Stimulated activated CD8-positive, alpha-beta memory T cell treated with anti-CD3 and anti-CD28 coated beads, Interleukin-15, amount 100 ng/mL, for 4 hours (primary cell): ENCODE data around the gene ATF7.
A peak's percentile ranks its signal among the peaks of the same experiment; 100 is the strongest.
"Not testable (repeated sequence)": the region's sequence is repeated elsewhere in the genome, so short reads cannot be mapped to it uniquely, and the experiment has no call there.

Experiments used
- DNase-seq, 2 donors: peaks; one replicate each; pipeline ENCODE4 v3.0.0-alpha.2; 2020; ENCODE audit warnings: low read depth in 2 of 2

ATF7 gene

DNA sequence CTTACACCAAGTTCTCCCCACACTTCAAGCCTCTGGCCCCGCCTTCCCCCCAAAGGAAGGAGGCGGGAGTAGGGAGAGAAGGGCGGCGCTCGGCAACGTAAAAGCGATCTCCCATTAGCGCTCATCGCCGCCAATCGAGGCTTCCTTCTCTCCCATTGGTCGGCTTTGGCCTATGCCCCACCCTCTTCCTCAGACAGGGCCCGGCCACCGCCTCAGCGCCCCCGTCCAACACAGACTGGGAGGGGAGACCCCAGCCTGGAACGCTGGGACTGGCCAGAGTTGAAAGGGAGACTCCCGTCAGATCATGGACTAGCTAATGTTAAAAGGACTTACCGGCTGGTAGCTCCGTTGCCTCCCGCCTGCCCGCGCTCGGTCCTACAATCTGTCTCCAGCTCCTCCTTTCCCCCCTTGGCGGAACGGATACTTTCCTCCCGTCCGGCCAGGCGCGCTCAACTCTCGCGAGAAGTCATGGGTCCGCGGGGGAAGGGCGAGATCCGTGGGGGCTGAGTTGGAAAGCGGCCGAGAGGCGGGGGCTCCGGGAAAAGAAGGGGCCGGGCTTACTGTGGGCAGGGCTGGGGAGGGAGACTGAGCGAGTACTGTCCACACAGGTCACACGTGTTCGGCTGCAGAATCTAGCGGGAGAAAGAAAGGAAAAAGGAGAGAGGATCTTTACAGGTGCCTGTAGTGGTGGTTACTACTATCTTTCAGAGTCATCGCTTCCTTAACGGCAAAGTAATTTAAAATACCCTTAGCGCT, at the start of gene ATF7:
Gene ATF7 (minus strand): TSS at position 437 of the 756 bp plus-strand sequence. CDS start 25,382 bp downstream, outside the sequence.
- peak; percentile 96 to 97 for DNase-seq

DNA sequence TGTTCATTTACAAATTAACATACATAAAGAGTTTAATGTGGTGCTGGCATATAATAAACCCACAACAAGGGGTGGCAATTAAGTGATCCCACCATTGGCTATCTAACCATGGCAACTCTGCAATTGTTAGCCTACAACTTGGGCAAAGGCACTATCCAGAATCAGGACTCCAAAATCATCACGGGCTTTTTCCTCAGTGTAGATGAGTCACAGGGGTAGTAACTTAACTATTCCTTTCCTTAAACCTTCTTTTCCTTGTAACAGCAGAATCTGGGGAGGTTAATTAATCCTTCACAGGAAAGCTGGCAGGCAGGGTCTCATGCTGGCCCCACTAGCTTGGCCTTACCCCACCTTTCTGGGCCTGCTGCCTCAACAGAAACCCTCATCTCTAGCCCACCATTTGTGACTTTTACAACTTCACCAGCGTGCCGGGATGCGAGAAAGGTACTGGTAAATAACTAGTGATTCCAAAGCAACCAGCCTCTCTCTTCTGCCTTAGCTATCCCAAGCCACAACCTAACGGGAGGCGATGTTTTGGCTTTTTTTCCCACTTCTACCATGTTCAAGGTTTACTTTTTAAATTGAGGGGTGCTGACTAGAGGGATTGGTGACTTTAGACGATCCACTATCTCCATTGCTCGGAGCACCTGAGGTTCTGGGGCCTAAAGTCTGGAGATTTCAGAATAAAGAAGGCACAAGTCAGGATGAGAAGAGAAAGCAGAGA, 49.0 kb upstream of the ATF7 start:
- no peak for DNase-seq

DNA sequence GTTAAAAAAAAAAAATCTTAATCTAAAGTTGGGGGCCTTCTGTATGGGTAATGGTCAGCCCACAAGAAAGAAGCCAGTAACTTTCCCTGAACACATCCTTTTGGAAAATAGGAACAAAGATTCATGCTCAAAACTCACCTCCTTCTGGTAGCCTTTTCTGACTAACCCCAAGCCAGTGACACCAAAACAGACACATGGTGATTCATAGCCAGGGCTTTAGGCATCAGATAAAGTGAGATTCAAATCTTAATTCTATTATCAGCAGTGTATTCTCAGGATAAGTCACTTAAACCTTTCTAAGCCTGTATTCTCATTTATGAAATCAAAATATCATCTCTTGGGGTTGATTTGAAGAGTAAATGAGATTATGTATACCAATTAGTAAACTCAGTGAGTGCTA, 44.8 kb upstream of the ATF7 start:
- DNase-seq = no peak

DNA sequence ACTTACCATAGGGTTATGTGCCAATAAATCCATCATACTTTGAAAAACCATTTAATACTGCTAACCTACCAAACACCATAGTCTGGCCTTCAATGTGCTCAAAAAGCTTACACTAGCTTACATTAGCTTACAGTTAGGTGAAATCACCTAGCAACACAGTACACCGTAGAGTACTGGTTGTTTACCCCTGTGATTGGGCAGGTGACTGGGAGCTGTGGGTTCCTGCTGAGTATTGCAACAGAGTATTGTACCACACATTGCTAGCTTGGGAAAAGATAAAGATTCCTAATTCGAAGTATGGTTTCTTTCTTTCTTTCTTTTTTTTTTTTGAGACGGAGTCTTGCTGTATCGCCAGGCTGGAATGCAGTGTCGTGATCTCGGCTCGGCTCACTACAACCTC, 44.1 kb upstream of the ATF7 start:
- DNase-seq = no peak

DNA sequence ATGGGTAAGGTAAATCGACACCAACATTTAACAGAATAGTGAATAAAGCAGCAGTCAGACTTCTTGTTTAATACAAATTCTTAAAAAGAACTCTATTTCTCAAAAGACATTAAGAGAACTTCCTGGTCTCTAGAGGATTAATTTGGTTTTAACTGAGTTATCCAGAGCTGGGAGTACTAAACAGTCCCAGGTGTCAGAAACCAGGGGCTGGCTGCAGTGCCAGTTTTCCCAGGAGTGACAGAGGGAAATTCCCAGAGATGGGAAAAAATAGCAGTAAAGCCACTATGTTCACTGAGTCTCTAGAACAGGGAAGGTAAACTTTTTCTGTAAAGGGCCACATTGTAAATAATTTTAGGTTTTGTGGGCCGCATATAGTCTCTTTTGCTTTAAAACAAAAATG, 40.9 kb upstream of the ATF7 start:
- DNase-seq = no peak

DNA sequence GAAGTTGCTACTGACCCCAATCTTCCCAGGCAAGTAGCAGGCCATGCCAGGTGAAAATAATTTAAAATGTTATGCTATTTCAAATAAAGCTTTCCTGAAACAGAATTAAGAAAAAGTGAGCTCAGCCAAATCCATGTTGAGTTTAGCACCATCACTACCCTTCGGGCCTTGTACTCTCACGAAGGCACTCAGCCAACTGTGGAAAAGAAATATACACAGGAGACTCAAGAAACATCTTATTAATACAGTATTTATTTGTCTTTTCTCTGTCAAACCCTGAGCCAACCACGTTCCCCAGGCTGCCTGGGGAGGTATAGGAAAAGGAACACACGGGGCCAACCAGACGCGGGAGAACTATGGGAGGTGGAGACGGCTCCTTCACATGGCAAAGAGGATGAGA, 38.8 kb upstream of the ATF7 start:
- DNase-seq = no peak

DNA sequence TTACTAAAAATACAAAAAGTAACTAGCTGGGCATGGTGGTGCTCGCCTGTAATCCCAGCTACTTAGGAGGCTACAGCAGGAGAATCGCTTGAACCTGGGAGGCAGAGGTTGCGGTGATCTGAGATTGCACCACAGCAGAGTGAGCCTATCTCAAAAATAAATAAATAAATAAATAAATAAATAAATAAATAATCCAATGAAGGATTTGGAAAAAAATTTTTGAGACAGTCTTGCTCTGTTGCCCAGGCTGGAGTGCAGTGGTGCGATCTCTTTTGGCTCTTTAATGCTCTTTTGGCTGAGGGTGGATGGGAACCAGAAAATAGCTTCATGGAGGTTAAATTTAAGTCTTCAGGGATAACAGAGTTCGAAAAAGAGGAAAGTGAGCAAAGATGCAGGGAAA, 38.0 kb upstream of the ATF7 start:
- DNase-seq = no peak

DNA sequence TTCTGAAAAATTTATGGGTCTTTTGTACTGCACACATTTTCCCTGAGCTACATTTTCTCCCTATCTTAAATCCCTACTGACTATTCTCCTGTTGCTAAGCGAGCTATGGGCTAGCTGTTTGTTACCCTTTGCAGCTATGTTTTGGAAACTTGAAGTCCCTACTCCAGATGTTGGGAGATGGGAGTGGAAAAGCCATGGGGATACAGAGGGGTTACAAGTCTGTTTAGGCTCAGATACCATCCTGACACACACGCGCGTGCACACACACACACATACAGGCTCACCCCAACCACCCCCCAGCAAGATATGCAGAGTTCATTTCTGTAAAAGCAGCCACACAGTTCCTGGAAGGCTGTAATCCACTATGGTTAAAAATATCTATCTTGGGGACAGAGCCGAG, 33.9 kb upstream of the ATF7 start:
- no peak for DNase-seq

DNA sequence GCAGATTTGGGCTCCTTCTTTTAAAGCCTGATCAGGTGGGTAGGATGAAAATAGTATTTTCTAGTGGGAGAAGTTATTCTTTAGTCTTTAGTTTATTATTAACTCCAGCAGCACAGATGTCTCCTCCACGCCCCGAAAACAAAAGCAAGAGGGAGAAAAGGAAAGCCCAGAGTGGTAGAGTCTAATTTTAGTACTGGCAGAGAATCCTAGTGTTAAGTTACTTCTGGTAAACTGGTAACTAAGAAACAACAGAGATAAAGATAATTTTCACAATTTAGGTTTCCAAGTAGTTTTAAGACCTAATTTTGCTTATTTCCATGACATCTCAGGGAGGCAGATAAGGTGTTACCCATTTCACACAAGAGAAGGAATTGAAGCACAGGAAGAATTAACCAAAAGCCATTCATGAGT, 33.4 kb upstream of the ATF7 start:
- DNase-seq = no peak

DNA sequence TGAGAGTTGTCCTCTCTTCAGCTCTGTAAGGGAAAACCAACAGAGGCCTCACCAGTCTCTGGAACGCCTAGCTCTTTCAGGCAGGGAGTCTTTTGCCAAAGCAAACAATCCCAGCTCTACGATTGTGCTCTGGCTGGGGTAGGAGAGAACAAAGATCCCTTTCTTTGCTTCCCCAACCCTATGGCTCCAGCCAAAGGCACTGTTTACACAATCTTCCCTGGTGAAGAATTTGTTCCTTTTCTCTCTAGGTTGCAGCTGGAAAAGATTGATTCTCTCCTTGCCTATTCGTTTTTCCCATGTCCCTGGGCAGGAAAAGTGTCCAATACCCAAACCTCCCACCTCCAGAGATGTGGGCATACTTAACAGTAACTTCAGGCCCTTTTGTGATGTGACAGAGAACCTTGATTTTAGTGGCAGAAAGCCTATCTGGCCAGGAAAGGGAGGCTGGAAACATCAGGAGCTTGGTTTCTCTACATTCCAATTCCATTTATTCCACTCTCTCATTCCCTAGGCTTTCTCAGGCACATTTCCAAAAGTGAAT, 32.9 kb upstream of the ATF7 start:
- DNase-seq = no peak

DNA sequence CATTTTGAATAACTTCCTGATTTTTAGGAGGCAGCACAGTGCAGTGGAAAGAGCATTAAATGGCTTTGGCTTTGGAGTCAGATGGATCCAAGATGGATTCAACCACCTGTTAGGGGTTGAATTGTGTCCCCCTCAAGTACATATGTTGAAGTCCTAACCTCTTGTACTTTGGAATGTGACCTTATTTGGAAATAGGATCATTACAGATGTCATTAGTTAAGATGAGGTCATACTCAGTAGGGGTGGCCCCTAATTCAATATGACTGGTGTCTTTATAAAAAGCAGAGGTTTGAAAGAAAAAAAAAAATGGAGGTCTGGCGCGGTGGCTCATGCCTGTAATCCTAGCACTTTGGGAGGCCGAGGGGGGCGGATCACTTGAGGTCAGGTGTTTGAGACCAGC, 30.9 kb upstream of the ATF7 start:
- no peak for DNase-seq

DNA sequence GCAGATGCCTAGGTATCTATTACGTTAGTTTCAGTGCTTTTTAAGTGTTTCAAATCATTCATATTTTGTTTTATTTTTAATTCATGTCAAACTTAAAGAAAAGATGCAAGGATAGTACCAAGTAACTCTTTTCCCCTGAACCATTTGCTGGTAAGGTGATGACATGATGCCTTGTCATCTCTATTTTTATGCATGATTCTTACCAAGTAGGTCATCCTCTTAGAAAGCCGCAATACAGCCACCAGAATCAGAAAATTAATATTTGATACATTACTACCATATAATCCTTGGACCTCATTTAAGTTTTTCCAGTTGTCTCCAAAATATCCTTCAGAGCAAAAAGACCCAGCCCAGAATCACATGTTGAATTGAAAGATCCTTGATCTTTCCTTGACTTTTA, 27.4 kb upstream of the ATF7 start:
- no peak for DNase-seq

DNA sequence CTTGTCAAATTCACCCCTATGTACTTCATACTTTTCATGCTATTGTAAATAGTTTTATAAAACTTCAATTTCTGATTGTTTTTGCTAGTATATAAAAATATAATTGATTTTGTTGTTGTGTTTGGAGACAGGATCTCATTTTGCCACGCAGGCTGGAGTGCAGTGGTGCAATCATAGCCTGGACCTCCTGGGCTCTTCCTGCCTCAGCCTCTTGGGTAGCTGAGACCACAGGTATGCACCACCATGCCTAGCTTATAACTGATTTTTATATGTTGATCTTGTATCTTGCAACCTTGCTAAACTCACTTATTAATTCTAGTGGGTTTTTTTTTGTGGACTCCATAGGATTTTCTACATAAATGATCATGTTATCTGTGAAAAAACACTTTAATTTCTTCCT, 26.2 kb upstream of the ATF7 start:
- DNase-seq = no peak

DNA sequence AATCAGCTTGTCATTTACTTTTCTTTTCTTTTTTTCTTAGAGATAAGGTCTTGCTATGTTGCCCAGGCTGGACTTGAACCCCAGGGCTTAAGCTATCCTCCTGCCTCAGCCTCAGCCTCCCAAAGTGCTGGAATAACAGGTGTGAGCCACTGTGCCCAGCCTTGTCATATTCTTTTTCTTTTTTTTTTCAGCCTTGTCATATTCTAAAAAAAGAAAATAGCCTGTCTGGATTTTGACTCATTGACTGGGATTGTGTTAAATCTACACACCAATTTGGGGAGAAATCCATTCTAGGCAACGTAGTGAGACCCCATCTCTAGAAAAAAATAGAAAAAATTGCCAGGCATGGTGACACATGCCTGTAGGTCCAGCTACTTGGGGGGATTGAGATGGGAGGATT, 25.6 kb upstream of the ATF7 start:
- no peak for DNase-seq

DNA sequence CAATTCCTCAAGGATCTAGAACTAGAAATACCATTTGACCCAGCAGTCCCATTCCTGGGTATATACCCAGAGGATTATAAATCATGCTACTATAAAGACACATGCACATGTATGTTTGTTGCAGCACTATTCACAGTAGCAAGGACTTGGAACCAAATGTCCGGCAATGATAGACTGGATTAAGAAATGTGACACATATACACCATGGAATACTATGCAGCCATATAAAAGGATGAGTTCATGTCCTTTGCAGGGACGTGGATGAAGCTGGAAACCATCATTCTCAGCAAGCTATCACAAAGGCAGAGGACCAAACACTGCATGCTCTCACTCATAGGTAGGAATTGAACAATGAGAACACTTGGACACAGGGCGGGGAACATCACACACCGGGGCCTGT, 20.1 kb upstream of the ATF7 start:
- DNase-seq = not testable (repeated sequence)

DNA sequence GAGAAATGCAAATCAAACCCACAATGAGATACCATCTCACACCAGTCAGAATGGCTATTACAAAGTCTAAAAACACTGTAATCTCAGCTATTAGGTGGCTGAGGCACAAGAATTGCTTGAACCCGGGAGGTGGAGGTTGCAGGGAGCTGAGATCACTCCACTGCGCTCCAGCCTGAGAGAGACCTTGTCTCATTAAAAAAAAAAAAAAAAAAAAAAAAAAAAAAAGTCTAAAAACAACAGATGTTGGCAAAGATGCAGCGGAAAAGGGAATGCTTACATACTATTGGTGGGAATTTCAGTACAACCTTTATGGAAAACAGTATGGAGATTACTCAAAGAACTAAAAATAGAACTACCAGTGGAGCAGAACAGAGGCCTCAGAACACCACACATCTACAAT, 19.0 kb upstream of the ATF7 start:
- DNase-seq = no peak

DNA sequence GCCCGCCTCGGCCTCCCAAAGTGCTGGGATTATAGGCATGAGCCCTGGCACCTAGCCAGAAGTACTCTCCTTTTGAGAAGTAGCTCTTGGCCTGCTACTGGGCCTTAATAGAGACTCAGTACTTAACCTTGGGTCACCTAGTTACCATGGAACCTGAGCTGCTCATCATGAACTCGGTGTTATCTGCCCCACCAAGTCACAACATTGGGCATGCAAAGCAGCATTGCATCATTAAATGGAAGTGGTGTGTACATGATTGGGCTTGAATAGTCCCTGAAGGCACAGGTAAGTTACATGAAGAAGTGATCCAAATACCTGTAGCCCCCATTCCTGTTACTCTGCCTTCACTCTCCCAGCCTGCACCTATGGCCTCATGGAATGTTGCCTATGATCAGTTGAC, 18.0 kb upstream of the ATF7 start:
- DNase-seq = no peak

DNA sequence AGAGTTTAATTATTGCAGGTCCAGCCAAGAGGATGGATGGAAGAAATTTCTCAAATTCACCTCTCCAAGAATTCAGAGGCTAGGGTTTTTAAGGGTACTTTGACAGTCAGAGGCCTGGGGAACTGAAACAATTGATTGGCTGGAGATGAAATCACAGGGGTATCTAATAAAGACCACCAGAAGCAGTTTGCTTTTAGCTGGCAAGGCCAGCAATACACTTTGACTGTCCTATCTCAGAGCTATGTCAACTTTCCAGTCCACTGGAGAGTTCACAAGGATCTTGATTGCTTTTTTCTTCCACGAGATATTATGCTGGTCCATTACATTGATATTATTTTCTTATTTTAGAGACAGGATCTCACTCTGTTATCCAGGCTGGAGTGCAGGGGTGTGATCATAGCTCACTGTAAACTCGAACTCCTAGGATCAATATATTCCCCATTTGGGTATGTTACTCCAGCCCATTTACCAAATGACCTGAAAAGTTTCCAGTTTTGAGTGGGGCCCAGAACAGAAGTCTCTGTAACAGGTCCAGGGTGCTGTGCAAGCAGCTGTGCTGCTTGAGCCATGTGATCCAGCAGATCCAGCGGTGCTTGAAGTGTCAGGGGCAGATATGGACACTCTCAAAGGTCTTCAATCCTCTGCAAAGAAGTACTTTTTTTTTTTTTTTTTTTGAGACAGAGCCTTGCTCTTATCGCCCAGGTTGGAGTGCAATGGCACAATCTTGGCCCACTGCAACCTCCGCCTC, 17.2 kb upstream of the ATF7 start:
- DNase-seq = no peak

DNA sequence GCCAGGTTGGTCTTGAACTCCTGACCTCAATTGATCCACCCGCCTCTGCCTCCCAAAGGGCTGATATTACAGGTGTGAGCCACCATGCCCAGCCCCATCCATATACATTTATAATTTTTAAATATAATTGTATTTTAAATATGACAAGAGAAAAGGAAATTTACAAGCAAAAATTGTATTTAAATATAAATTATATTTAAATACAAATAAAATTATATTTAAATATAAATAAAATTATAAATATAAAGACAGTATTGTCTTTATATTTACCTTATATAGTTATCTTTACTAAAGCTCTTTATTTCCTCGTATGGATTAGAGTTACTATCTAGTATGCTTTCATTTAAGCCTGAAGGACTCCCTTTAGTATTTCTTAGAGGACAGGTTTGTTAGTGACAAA, 11.9 kb upstream of the ATF7 start:
- no peak for DNase-seq

DNA sequence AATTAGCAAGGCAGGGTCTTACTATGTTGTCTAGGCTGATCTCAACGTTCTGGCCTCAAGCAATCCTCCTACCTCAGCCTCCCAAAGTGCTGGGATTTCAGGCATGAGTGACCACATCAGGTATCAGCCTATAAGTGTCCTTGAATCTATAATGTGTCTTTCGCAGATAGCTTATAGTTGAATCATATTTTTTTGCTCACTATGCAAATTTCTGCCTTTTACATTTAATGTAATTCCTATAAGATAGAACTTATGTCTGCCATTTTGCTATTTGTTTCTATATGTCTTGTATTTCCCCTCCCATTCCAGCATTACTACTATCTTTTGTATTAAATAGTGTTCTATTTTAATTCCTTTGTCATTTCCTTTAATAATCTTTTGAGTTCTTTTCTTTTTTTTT, 10.5 kb upstream of the ATF7 start:
- DNase-seq = no peak

DNA sequence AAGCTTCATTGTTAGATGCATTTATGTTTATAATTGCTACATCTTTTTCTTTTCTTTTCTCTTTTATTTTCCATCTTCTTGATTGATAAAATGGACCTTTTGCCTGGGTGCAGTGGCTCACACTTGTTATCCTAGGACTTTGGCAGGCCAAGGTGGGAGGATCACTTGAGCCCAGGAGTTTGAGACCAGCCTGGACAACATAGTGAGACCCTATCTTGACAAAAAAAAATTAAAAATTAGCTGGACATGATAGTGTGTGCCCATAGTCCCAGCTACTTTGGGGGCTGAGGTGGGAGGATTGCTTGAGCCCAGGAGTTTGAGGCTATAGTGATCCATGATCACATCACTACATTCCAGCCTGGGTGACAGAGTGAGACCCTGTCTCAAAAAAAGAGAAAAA, 9.5 kb upstream of the ATF7 start:
- DNase-seq = not testable (repeated sequence)

DNA sequence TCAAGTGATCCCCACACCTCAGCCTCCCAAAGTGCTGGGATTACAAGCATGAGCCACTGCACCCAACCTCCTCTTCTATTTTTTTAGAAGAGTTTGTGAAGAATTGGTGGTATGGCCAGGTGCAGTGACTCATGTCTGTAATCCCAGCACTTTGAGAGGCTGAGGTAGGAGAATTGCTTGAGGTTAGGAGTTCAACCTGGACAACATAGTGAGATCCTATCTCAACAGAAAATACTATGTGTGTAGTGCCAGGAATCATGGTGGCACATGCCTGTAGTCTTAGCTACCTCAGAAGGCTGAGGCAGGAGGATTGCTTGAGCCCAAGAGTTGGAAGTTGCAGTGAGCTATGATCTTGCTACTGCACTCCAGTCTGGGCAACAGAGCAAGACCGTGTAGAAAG, 5.5 kb upstream of the ATF7 start:
- DNase-seq = no peak

DNA sequence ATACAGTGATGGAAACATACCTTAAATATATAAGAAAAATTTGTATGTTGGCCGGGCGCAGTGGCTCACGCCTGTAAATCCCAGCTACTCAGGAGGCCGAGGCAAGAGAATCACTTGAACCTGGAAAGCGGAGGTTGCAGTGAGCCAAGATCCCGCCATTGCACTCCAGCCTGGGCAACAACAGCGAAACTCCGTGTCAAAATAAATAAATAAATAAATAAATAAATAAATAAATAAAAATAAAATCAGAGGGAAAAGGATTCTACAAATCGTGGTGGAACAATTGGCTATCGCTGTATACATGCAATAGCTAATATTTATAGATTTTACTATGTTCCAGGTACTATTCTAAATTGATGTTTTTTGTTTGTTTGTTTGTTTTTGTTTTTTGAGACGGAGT, 1.7 kb upstream of the ATF7 start:
- no peak for DNase-seq
